Measurements from ENCODE around the gene FER1L5.
"Not testable (repeated sequence)": the region's sequence is repeated elsewhere in the genome, so short reads cannot be mapped to it uniquely, and the experiment has no call there.

- TF ChIP-seq POLR2AphosphoS5 (IDR thresholded peaks at IDR 0.05; ENCODE audit: low read depth); REST (IDR thresholded peaks at IDR 0.05; ENCODE audit: insufficient replicate concordance, low read depth): not testable (repeated sequence)
Observed at GRCh38 chr2:96654791-96655190, 12.2 kb downstream of the FER1L5 start.

Data from HL-60 (cell line).